ENCODE data around the gene TMEM82.

Gene TMEM82

GRCh38 chr1:15724949-15725880, 17.1 kb upstream of the TMEM82 start:
- no peak for DNase-seq (ENCODE audit: extremely low spot score)
- ChIA-PET POLR2A (no interaction called here), CTCF (no interaction called here)
- no peak for TF ChIP-seq ZNF384 (IDR thresholded peaks at IDR 0.05)
- no peak for TF ChIP-seq HDGF (IDR thresholded peaks at IDR 0.05; ENCODE audit: borderline replicate concordance)
- no peak for TF ChIP-seq LEF1 (IDR thresholded peaks at IDR 0.05; ENCODE audit: borderline replicate concordance)

DNA sequence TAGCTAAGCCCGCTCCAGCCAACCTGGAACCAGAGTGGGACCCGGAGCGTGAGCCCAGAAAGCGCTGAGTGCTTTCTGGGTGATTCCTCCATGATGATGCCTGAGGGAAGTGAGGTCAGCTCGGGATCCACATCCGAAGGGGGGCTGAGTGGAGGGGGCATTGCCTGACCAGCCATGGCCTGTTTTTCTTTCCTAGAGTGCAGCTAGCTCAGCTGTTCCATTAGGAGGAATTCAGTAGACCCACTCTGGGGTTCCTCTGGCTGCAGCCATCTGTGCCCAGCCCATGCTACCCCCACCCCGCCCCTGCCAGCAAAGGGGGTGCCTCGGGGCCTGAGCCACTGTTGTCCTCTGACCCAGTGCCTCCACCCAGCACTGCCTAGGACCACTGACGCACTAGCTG, 15.8 kb upstream of the TMEM82 start:
- ChIA-PET POLR2A (no interaction called here), CTCF (no interaction called here)
- no peak for DNase-seq (ENCODE audit: extremely low spot score)
- no peak for TF ChIP-seq TARDBP (IDR thresholded peaks at IDR 0.05)
- TF ChIP-seq NFRKB (IDR thresholded peaks at IDR 0.05): no peak
- TF ChIP-seq ARNT (IDR thresholded peaks at IDR 0.05): no peak
- TF ChIP-seq HDGF (IDR thresholded peaks at IDR 0.05; ENCODE audit: borderline replicate concordance): no peak
- no peak for TF ChIP-seq CTBP1 (IDR thresholded peaks at IDR 0.05; ENCODE audit: borderline replicate concordance)
- TF ChIP-seq L3MBTL2 (conservative IDR thresholded peaks at IDR 0.05): no peak
- no peak for TF ChIP-seq FOXA1 (IDR thresholded peaks at IDR 0.05)
- TF ChIP-seq FOXK2 (IDR thresholded peaks at IDR 0.05): no peak
- TF ChIP-seq SP1 (IDR thresholded peaks at IDR 0.05): no peak
- TF ChIP-seq LEF1 (IDR thresholded peaks at IDR 0.05; ENCODE audit: borderline replicate concordance): no peak
- no peak for TF ChIP-seq ZNF384 (IDR thresholded peaks at IDR 0.05)
- no peak for TF ChIP-seq ELF4 (IDR thresholded peaks at IDR 0.05)
- no peak for TF ChIP-seq FOXM1 (IDR thresholded peaks at IDR 0.05; ENCODE audit: borderline replicate concordance)
- no peak for TF ChIP-seq SUZ12 (IDR thresholded peaks at IDR 0.05)
- TF ChIP-seq, protein P1, sequence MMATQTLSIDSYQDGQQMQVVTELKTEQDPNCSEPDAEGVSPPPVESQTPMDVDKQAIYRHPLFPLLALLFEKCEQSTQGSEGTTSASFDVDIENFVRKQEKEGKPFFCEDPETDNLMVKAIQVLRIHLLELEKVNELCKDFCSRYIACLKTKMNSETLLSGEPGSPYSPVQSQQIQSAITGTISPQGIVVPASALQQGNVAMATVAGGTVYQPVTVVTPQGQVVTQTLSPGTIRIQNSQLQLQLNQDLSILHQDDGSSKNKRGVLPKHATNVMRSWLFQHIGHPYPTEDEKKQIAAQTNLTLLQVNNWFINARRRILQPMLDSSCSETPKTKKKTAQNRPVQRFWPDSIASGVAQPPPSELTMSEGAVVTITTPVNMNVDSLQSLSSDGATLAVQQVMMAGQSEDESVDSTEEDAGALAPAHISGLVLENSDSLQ (IDR thresholded peaks at IDR 0.05): no peak
- no peak for TF ChIP-seq BHLHE40 (IDR thresholded peaks at IDR 0.05; ENCODE audit: borderline replicate concordance)

DNA sequence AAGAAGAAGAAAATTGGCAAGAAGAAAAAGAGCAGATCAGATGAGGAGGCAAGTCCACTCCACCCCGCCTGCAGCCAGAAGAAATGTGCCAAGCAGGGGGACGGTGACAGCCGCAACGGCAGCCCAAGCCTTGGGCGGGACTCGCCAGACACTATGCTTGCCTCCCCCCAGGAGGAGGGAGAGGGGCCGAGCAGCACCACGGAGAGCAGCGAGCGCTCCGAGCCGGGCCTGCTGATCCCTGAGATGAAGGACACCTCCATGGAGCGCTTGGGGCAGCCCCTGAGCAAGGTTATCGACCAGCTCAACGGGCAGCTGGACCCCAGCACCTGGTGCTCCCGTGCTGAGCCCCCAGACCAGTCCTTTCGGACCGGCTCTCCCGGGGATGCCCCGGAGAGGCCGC, 15.3 kb upstream of the TMEM82 start:
- ChIA-PET POLR2A (no interaction called here), CTCF (no interaction called here)
- DNase-seq (ENCODE audit: extremely low spot score): no peak
- TF ChIP-seq BHLHE40 (IDR thresholded peaks at IDR 0.05; ENCODE audit: borderline replicate concordance) (no peak), L3MBTL2 (conservative IDR thresholded peaks at IDR 0.05) (no peak), FOXA1 (IDR thresholded peaks at IDR 0.05) (no peak), CTBP1 (IDR thresholded peaks at IDR 0.05; ENCODE audit: borderline replicate concordance) (no peak), LEF1 (IDR thresholded peaks at IDR 0.05; ENCODE audit: borderline replicate concordance) (no peak)

GRCh38 chr1:15727424-15727823, 14.9 kb upstream of the TMEM82 start:
- no peak for DNase-seq (ENCODE audit: extremely low spot score)
- ChIA-PET POLR2A (no interaction called here), CTCF (no interaction called here)
- no peak for TF ChIP-seq ZNF384 (IDR thresholded peaks at IDR 0.05)
- TF ChIP-seq LEF1 (IDR thresholded peaks at IDR 0.05; ENCODE audit: borderline replicate concordance): no peak
- TF ChIP-seq TARDBP (IDR thresholded peaks at IDR 0.05): no peak
- no peak for TF ChIP-seq NFRKB (IDR thresholded peaks at IDR 0.05)
- no peak for TF ChIP-seq FOXM1 (IDR thresholded peaks at IDR 0.05; ENCODE audit: borderline replicate concordance)

DNA sequence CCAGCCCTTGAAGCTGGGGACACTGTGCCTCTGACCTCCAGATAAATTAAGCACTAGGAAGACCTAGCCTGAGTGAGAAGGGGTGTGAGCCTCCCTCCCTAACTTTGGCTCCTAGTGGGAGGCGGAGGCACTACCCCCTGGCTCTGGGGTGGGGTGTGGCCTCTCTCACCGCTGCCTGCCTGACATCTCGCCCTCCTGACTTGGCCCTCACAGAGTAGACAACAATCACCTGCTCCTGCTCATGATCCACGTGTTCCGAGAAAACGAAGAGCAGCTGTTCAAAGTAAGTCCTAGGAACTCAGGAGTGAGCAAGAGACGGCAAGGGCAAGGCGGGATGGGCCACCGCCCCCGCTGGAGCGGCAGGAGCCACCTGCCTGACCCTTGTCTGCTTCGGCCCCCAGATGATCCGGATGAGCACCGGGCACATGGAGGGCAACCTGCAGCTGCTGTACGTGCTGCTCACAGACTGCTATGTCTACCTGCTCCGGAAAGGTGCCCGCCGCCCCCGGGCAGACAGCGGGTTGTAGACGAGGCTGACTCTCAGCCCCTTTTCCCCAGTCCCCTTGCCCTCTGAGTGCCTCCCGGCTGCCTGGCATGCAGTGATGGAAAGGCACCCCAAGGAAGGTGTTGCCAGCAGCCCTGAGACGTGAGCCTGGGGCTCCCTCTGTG, 14.3 kb upstream of the TMEM82 start:
- ChIA-PET POLR2A (no interaction called here), CTCF (no interaction called here)
- TF ChIP-seq ZNF384 (IDR thresholded peaks at IDR 0.05): no peak
- TF ChIP-seq, protein P1 (IDR thresholded peaks at IDR 0.05): no peak
- TF ChIP-seq SP1 (IDR thresholded peaks at IDR 0.05): no peak
- no peak for TF ChIP-seq FOXM1 (IDR thresholded peaks at IDR 0.05; ENCODE audit: borderline replicate concordance)
- no peak for TF ChIP-seq BHLHE40 (IDR thresholded peaks at IDR 0.05; ENCODE audit: borderline replicate concordance)
- DNase-seq (ENCODE audit: extremely low spot score): no peak

DNA sequence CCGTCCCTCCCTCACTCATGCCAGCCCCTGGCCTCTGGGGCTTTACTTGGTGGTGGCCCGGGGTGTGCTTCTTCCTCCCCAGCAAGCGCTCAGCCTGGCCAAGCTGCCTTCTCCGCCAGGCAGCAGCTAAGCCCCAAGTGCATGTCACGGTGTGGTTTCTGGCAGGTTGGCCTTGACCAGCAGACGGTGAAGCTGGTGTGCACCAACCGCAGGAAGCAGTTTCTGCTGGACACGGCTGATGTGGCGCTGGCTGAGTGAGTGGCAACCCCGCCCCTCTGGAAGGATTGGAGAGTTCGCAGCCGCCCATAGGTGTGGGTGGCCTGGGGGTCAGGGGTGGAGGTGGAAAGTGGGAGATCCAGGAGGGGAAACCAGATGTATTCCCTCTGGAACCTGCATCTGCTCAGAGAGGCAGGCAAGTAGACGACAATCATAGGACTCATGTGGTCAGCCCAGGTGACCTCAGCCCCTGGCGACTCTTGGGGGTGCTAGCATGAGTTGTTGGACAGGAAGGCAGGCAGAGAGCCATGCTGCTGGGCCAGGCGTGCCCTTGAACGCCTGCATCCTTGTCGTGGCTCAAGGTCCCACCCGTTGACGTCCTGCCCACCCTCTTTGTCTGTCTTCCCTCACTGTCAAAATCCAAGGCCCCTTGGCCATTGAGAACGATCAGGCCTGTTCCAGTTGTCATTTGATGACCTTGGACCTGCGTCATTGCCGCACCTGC, 13.2 kb upstream of the TMEM82 start:
- ChIA-PET POLR2A (no interaction called here), CTCF (no interaction called here)
- TF ChIP-seq FOXM1 (IDR thresholded peaks at IDR 0.05; ENCODE audit: borderline replicate concordance): no peak
- no peak for TF ChIP-seq ZNF384 (IDR thresholded peaks at IDR 0.05)
- no peak for TF ChIP-seq ARNT (IDR thresholded peaks at IDR 0.05)
- TF ChIP-seq, protein P1 (IDR thresholded peaks at IDR 0.05): no peak
- TF ChIP-seq LEF1 (IDR thresholded peaks at IDR 0.05; ENCODE audit: borderline replicate concordance): no peak
- no peak for TF ChIP-seq SP1 (IDR thresholded peaks at IDR 0.05)
- TF ChIP-seq CTBP1 (IDR thresholded peaks at IDR 0.05; ENCODE audit: borderline replicate concordance): no peak
- no peak for TF ChIP-seq HDGF (IDR thresholded peaks at IDR 0.05; ENCODE audit: borderline replicate concordance)
- TF ChIP-seq SUZ12 (IDR thresholded peaks at IDR 0.05): no peak
- no peak for TF ChIP-seq TARDBP (IDR thresholded peaks at IDR 0.05)
- no peak for TF ChIP-seq BHLHE40 (IDR thresholded peaks at IDR 0.05; ENCODE audit: borderline replicate concordance)
- no peak for TF ChIP-seq FOXA1 (IDR thresholded peaks at IDR 0.05)

More for the DNA sequence above, 13.2 kb upstream of the TMEM82 start:
- no peak for DNase-seq (ENCODE audit: extremely low spot score)

All from HEK293T (cell line).